GM10266 (cell line): ENCODE measurements around the gene HRH3.

Experiments
- DNase-seq: peaks from one replicate; pipeline ENCODE4 v3.0.0; 2012; ENCODE audit errors: extremely low spot score
- TF ChIP-seq, protein P1 (sequence below): IDR thresholded peaks from 2 replicates; pipeline ENCODE4 v1.5.1; 2012; ENCODE audit warnings: mild to moderate bottlenecking, low read depth; ENCODE audit not compliant: control insufficient read depth, insufficient read depth; ENCODE audit errors: missing control alignments

HRH3 gene

DNA sequence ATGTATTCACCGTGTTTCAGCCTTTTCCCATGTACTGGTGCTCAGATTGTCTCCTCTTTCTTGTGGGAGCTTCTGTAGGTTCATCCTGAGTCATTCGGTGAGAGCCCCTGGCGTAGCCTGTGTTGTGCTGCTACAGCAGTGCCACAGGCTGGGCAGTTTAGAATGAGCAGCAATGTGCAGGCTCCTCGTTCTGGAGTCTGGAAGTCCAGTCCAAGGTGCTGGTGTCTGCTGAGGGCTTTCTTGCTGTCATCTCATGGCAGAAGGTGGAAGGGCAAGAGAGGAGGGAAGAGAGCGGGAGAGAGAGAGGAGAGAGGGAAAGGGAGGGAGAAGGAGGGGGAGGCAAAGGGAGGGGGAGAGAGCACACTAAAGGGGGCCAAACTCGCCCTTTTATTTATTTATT is 33.3 kb upstream of the HRH3 start:
- DNase-seq, result no peak
- TF ChIP-seq, protein P1, sequence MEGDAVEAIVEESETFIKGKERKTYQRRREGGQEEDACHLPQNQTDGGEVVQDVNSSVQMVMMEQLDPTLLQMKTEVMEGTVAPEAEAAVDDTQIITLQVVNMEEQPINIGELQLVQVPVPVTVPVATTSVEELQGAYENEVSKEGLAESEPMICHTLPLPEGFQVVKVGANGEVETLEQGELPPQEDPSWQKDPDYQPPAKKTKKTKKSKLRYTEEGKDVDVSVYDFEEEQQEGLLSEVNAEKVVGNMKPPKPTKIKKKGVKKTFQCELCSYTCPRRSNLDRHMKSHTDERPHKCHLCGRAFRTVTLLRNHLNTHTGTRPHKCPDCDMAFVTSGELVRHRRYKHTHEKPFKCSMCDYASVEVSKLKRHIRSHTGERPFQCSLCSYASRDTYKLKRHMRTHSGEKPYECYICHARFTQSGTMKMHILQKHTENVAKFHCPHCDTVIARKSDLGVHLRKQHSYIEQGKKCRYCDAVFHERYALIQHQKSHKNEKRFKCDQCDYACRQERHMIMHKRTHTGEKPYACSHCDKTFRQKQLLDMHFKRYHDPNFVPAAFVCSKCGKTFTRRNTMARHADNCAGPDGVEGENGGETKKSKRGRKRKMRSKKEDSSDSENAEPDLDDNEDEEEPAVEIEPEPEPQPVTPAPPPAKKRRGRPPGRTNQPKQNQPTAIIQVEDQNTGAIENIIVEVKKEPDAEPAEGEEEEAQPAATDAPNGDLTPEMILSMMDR, result no peak

DNA sequence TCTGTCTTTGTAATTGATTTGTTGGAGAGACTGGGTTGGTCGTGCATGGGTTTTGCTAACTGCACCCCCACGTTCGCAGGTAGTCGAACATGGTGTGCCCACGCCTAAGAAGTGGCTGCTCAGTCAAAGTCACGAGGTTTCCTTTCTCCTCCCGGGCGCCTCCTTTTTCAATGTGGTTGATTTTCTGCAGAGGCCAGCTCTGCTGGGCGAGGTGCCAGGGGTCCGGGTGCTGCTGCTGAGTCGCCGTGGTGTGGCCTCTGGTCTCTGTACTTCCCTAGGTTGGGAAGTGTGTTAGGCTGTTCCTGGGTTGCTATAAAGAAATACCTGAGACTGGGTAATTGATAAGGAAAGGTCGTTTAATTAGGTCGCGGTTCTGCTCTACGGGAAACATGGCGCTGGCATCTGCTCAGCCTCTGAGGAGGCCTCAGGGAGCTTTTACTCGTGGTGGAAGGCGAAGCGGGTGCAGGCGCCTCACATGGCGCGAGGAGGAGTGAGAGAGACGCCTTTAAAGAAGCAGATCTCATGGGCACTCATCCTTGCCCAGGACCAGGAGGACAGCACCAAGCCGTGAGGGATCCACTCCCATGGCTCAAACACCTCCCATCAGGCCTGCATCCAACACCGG is 32.4 kb upstream of the HRH3 start:
- DNase-seq, result no peak
- TF ChIP-seq, protein P1, result no peak

DNA sequence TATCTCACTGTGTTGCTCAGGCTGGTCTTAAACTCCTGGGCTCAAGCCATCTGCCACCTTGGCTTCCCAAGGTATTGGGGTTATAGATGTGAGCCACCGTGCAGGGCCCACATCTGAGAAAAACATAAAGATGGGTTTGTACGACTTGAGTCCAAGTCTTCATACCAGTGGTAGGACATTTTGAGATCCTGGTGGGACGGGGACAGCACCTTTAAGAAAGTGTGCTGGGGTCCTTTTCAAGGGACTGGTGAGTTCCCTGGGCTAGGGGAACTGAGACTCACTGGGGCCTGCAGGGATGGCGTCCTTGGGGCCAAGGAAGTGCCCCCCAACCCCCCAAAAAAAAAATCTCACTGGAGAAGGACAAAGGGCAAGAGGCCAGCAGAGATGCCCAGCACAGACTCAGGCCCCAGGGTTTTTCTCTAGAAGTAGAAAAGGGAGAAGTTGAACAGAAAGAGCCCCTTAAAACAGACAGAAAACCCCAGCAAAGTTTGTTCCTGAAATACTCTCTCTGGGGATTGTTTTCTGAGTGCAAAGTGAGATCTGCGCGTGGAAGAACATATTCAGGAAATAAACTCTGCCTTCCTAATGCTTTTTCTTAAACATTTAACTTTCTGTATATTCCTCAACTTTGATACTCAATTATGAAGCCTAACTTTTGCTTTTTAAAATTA is 28.9 kb upstream of the HRH3 start:
- no peak for DNase-seq
- TF ChIP-seq, protein P1, result no peak

DNA sequence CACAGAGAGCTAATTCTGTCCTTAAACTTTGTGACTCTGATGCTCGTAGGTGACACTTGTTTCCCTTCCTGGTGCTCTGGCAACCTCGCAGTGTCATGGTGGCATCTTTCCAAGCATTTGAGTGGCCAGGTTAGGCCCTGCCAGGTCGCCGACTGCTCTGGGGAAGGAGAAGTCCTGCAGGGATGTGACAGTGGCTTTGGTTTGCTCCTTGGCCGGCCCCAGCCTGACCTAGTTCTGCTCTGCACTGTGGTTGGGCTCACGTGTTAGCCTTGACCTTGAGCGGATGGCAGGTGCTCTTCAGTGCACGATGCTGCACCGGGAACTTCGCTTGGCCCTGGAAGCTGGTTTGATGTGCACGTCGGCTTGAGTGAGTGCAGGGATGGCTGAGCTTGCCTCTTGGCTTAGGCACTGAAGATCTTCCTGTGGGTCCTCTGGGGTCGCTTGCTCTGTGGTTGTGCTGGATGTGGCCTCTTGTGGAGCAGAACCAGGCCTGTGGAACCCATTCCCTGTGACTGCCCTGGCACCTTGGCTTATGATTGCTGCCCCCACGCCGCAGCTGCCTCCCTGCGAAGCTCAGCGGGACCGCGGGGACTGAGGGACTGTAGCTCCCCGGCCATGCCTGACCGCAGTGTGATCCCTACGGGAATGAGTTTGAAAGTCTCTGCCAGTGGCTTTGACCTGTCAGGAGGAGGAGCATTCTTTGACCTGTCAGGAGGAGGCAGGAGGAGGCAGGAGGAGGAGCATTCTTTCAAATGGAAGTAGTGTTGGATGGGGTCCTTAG is 27.0 kb upstream of the HRH3 start:
- no peak for DNase-seq
- TF ChIP-seq, protein P1, result no peak

DNA sequence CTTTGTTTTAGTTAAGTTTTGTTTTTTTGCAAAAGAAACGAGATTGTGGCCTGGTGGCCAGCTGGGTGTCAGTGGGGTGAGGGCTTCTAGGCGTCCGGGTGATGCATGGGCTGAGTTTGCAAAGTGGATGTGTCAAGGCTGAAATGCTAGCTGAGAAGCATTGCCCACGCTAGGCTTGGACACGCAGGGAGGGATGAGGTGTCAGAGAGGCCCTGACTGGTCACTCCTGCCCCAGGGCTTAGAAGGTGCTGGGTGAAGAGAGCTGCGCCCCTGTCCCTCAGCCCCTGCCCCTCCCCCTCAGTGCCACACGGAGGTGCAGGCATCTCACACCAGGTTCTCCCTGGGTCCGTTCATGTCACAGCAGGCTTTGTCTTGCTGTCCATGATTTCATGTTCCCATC is 26.4 kb upstream of the HRH3 start:
- TF ChIP-seq, protein P1, result no peak
- no peak for DNase-seq

DNA sequence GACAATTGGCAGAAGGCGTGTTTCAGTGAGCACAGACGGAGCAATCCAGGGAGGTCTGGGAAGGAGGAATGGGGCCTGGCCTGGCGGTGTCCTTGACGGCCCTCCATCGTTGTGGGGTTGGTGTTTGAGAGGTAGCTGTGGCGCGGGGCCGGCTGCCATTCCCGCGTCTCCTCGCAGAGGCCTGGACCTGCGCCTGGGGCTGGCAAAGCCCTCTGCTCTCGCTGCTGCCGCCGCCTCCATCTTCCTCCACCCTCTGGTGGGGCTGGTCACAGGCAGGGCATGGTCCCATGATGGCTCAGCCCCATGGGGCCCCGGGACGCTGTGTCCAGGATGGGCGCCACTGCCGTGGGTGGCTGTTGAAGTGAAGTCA is 25.8 kb upstream of the HRH3 start:
- no peak for DNase-seq
- TF ChIP-seq, protein P1, result no peak

DNA sequence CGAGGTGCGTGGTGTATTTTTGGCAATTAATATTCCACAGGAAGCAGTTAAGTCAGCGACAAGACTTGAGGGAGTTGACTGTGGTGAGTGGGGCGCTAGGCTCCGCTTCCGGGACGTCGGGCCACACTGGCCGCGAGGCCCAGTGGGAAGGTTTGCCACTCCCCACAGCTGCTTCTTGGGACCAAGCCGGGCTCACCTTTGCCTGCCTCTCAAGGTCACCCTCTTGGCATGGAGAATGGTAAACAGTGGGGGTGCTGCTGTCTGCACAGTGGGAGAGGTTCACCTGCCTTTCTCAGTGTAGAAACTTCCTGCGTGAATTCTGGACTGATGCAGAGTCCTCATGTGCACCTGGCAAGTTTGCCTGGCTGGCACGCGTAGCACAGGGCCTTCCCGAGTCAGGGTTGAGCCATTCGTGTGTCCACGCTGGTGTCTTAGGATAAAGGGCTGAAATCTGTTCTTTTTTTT is 24.6 kb upstream of the HRH3 start:
- TF ChIP-seq, protein P1, result no peak
- DNase-seq, result no peak
